ENCODE measurements around the gene COL9A1. TPM values are rescaled to one million over a fixed set of nuclear protein-coding genes. Genes with fewer than 3 reads are reported as not detected.

COL9A1 gene
- polyA plus RNA-seq, 3 donors, result not detected

DNA sequence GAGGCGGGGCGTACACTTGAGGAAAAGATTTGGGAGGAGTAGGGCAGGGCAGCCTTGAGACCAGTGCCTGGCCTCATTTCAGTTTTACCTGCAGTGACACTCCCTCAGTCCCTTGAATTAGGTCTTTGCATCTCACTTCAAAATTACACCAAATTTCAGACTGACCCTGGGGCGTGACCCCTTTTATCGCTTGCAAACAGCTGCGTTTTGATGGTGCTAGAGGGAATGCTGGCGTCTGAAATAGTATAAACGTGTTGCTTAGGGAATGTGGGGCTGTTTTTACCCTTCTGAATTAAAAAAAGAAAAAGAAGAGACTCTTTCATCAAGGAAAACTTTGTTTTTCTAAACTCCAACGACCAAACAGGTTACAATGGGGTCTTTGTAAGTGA lies 21.0 kb downstream of the COL9A1 start:
- Histone ChIP-seq H3K9ac (ENCODE audit: insufficient read depth, low read length, poor library complexity, severe bottlenecking) (no peak overlapping the region), H3K4me3 (replicated peaks in 1 of 3; ENCODE audit: low read depth in 2 of 3, low read length in 3 of 3) (no peak overlapping the region), H4K20me1 (ENCODE audit: insufficient read depth, low read length) (no peaks in the 10 kb centered on the region), H3K27me3 (ENCODE audit: control insufficient read depth in 2 of 2, insufficient read depth in 2 of 2, low read length in 2 of 2) (peaks cover 2 to 30% of the 10 kb centered on the region in 2 donors), H3K36me3 (replicated peaks in 1 of 2; ENCODE audit: control insufficient read depth in 1 of 2, insufficient read depth in 2 of 2, low read length in 2 of 2) (no peaks in the 10 kb centered on the region), H3K9me3 (replicated peaks in 1 of 2; ENCODE audit: control insufficient read depth in 1 of 2, insufficient read depth in 1 of 2, low read length in 2 of 2) (no peaks in the 10 kb centered on the region), H3K79me2 (ENCODE audit: insufficient read depth, low read length) (no peaks in the 10 kb centered on the region), H2AFZ (ENCODE audit: insufficient read depth, low read depth, low read length, poor library complexity, severe bottlenecking) (no peak overlapping the region), H3K4me1 (ENCODE audit: control insufficient read depth in 1 of 2, insufficient read depth in 2 of 2, low read length in 2 of 2) (no peaks in the 10 kb centered on the region), H3K27ac (ENCODE audit: low read depth in 1 of 2, low read length in 2 of 2) (no peak overlapping the region), H3K4me2 (replicated peaks; ENCODE audit: extremely low read depth, low read length, poor library complexity, severe bottlenecking) (no peak overlapping the region)
- Mint-ChIP-seq H3K9me3 (peaks cover 0 to 11% (median 3%) of the 10 kb centered on the region in 7 donors), H3K27ac (no peak overlapping the region), H3K4me3 (peak overlapping the region in 1 of 2 donors; percentile 54), H3K36me3 (no peaks in the 10 kb centered on the region), H3K4me1 (no peaks in the 10 kb centered on the region), H3K27me3 (ENCODE audit: low read depth in 3 of 3) (peaks cover 31 to 49% (median 35%) of the 10 kb centered on the region in 3 donors)
- intact Hi-C loops (cut with micrococcal nuclease), result no loop called here
- DNase-seq, result no peak
- TF ChIP-seq, protein P1, sequence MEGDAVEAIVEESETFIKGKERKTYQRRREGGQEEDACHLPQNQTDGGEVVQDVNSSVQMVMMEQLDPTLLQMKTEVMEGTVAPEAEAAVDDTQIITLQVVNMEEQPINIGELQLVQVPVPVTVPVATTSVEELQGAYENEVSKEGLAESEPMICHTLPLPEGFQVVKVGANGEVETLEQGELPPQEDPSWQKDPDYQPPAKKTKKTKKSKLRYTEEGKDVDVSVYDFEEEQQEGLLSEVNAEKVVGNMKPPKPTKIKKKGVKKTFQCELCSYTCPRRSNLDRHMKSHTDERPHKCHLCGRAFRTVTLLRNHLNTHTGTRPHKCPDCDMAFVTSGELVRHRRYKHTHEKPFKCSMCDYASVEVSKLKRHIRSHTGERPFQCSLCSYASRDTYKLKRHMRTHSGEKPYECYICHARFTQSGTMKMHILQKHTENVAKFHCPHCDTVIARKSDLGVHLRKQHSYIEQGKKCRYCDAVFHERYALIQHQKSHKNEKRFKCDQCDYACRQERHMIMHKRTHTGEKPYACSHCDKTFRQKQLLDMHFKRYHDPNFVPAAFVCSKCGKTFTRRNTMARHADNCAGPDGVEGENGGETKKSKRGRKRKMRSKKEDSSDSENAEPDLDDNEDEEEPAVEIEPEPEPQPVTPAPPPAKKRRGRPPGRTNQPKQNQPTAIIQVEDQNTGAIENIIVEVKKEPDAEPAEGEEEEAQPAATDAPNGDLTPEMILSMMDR (IDR thresholded peaks at IDR 0.05), result no peak
- WGBS (ENCODE audit: insufficient coverage), result 10% methylated on average over 4 of the region's 8 CpGs

DNA sequence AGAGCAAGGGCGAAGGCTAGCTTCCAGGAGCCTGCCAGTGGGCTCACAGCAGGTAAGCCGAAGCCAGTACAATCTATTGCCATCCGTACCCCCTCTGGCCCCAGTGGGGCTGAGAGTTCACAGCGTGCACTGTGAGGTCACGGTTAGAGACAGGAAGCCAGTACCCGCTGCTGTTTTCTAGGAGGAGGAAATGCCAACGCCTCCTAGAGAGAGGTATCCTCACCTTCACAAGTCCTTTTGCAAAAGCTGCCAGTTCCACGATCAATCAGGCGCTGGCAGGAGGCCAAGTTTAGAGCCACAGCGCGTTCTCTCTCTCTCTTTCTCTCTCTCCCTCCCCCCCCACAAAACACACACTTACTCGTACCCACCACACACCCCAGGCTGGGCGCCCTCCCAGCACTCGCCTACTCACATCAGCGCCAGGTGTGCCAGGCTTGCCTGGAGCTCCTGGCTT lies 22.5 kb downstream of the COL9A1 start:
- Mint-ChIP-seq H3K27ac (no peak overlapping the region), H3K4me1 (no peaks in the 10 kb centered on the region)

More for the DNA sequence above, 22.5 kb downstream of the COL9A1 start:
- DNase-seq, result no peak
- H3K4me3 ChIP-seq (replicated peaks in 1 of 3; ENCODE audit: low read depth in 2 of 3, low read length in 3 of 3), result no peak overlapping the region
- H3K4me2 ChIP-seq (replicated peaks; ENCODE audit: extremely low read depth, low read length, poor library complexity, severe bottlenecking), result no peak overlapping the region
- no peak overlapping the region for H3K9ac ChIP-seq (ENCODE audit: insufficient read depth, low read length, poor library complexity, severe bottlenecking)
- H3K9me3 Mint-ChIP-seq, result peaks cover 0 to 11% (median 3%) of the 10 kb centered on the region in 7 donors
- TF ChIP-seq, protein P1 (IDR thresholded peaks at IDR 0.05), result no peak
- H3K36me3 Mint-ChIP-seq, result no peaks in the 10 kb centered on the region
- no peaks in the 10 kb centered on the region for H3K36me3 ChIP-seq (replicated peaks in 1 of 2; ENCODE audit: control insufficient read depth in 1 of 2, insufficient read depth in 2 of 2, low read length in 2 of 2)
- no peaks in the 10 kb centered on the region for H3K79me2 ChIP-seq (ENCODE audit: insufficient read depth, low read length)
- no peaks in the 10 kb centered on the region for H4K20me1 ChIP-seq (ENCODE audit: insufficient read depth, low read length)
- intact Hi-C loops (cut with micrococcal nuclease), result no loop called here
- H3K4me1 ChIP-seq (ENCODE audit: control insufficient read depth in 1 of 2, insufficient read depth in 2 of 2, low read length in 2 of 2), result no peaks in the 10 kb centered on the region
- peaks cover 0 to 30% of the 10 kb centered on the region in 2 donors for H3K27me3 ChIP-seq (ENCODE audit: control insufficient read depth in 2 of 2, insufficient read depth in 2 of 2, low read length in 2 of 2)
- peaks cover 31 to 46% (median 35%) of the 10 kb centered on the region in 3 donors for H3K27me3 Mint-ChIP-seq (ENCODE audit: low read depth in 3 of 3)
- no peak overlapping the region for H3K4me3 Mint-ChIP-seq
- no peak overlapping the region for H2AFZ ChIP-seq (ENCODE audit: insufficient read depth, low read depth, low read length, poor library complexity, severe bottlenecking)
- no peak overlapping the region for H3K27ac ChIP-seq (ENCODE audit: low read depth in 1 of 2, low read length in 2 of 2)
- H3K9me3 ChIP-seq (replicated peaks in 1 of 2; ENCODE audit: control insufficient read depth in 1 of 2, insufficient read depth in 1 of 2, low read length in 2 of 2), result no peaks in the 10 kb centered on the region
- WGBS (ENCODE audit: insufficient coverage), result 73% methylated on average over 10 of the region's 15 CpGs

Data from CD14-positive monocyte (primary cell).